Right lobe of liver (tissue), 6 donors: ENCODE measurements around the gene HGD. TPM values are rescaled to one million over a fixed set of nuclear protein-coding genes. Genes with fewer than 3 reads are reported as not detected.

Experiments
- ATAC-seq, 4 donors: fragments of 200-7000 bp; cut with Tn5 transposase; one replicate each; pipeline ENCODE4 v1.9.1; 2020; ENCODE audit warnings: mild to moderate bottlenecking in 4 of 4, moderate library complexity in 4 of 4
- DNase-seq, 3 donors: peaks; one replicate each; pipeline ENCODE4 v3.0.0-alpha.2; 2020
- H3K27ac ChIP-seq, 3 donors: fragments of 200-600 bp; one replicate each; pipeline ENCODE4 v1.8.0; 2022
- H3K27me3 ChIP-seq, 2 donors: fragments of 200-600 bp; one replicate each; pipeline ENCODE4 v1.8.0; 2022
- H3K36me3 ChIP-seq, 4 donors: fragments of 200-600 bp; sonication (generic) in 1 of 4; one replicate each; pipeline versions ENCODE4 v1.5.1 to v1.8.0; 2017 to 2022; ENCODE audit warnings: control low read depth in 1 of 4
- H3K4me1 ChIP-seq, 4 donors: fragments of 200-600 bp; sonication (generic) in 1 of 4; one replicate each; pipeline versions ENCODE4 v1.5.1 to v1.8.0; 2017 to 2022; ENCODE audit warnings: control low read depth in 1 of 4
- H3K4me3 ChIP-seq, 3 donors: fragments of 200-600 bp; one replicate each; pipeline ENCODE4 v1.8.0; 2022
- H3K9me3 ChIP-seq, 4 donors: fragments of 200-600 bp; sonication (generic) in 1 of 4; one replicate each; pipeline versions ENCODE4 v1.5.1 to v1.8.0; 2017 to 2022; ENCODE audit warnings: control low read depth in 1 of 4
- CTCF ChIP-seq, 4 donors: fragments of 200-600 bp in 3 of 4; fragments of 450-650 bp in 1 of 4; IDR thresholded peaks; one replicate each; pipeline versions ENCODE4 v1.5.1 to v1.8.0; 2016 to 2022; ENCODE audit warnings: antibody characterized with exemption in 4 of 4, mild to moderate bottlenecking in 2 of 4
- POLR2A ChIP-seq: fragments of 450-650 bp; IDR thresholded peaks from one replicate; pipeline ENCODE4 v1.6.1; 2017; ENCODE audit warnings: antibody characterized with exemption, mild to moderate bottlenecking
- WGBS: methylation state at CpG from one replicate; pipeline ENCODE4 v1.1.6; 2018; ENCODE audit warnings: low coverage, low lambda C conversion rate; ENCODE audit not compliant: insufficient coverage; ENCODE audit errors: missing lambda C conversion rate; 5-methylcytosine and 5-hydroxymethylcytosine counted together
- intact Hi-C, 2 donors: fragments of 100-400 bp; cut with DNase I; formaldehyde crosslinking; loops; one replicate each; pipeline versions ENCODE4 v1.11.2 to v1.14.1; 2022
- total RNA-seq, 6 experiments: library from RNA; depleted of rRNA in 2 of 6; stranded (reverse); fragments of >200 nt in 2 of 6; fragmentation: NEBNext Ultra II Directional in 3 of 6; extraction: Animal tissue kit (Norgen Biotek cat#: 25700) in 3 of 6; gene quantifications; one replicate each; pipeline versions ENCODE4 v1.1.0 to v1.2.4, GENCODE V29; 2016 to 2023
- donor health status: DM: no; HTN: yes; CAD: no.
- donor health status: DM: no; HTN: no; CAD: no.
- donor health status: DM: no; HTN: no; CAD: no.
- donor health status: DM: no; HTN: yes; CAD: no.
- donor health status: DM: no; HTN: yes; CAD: no.

The HGD gene
- total RNA-seq, 6 experiments from 2014 or later = 117 to 610 (median 341) TPM

- Histone ChIP-seq H3K27ac (no peak overlapping the region), H3K27me3 (no peaks in the 10 kb centered on the region), H3K9me3 (no peaks in the 10 kb centered on the region), H3K36me3 (peaks cover 0 to 25% (median 4%) of the 10 kb centered on the region in 4 donors), H3K4me3 (no peak overlapping the region), H3K4me1 (peaks cover 0 to 2% (median 0%) of the 10 kb centered on the region in 4 donors)
- no peak for DNase-seq
- intact Hi-C loops = no loop called here
- TF ChIP-seq CTCF (IDR thresholded peaks at IDR 0.05) (no peak), POLR2A (no peak)
- ATAC-seq = peak in 1 of 4 donors; percentile 21
Observed at GRCh38 chr3:120604784-120605183, 77.3 kb downstream of the HGD start.

- TF ChIP-seq POLR2A (no peak), CTCF (IDR thresholded peaks at IDR 0.05) (no peak)
- Histone ChIP-seq H3K4me1 (peaks cover 0 to 6% (median 0%) of the 10 kb centered on the region in 4 donors), H3K9me3 (no peaks in the 10 kb centered on the region), H3K36me3 (peaks cover 0 to 27% (median 4%) of the 10 kb centered on the region in 4 donors), H3K27me3 (no peaks in the 10 kb centered on the region), H3K27ac (no peak overlapping the region), H3K4me3 (no peak overlapping the region)
- DNase-seq (no peak), ATAC-seq (peak in 2 of 4 donors; percentile 11 to 26)
- intact Hi-C loops = no loop called here
Observed at GRCh38 chr3:120604382-120604781, 77.7 kb downstream of the HGD start.

- DNase-seq (no peak), ATAC-seq (no peak)
- H3K4me1 ChIP-seq = peaks cover 0 to 17% (median 0%) of the 10 kb centered on the region in 4 donors
- 94% methylated on average over 2 of the region's 2 CpGs for WGBS
- H3K27ac ChIP-seq = no peak overlapping the region
- peaks cover 0 to 39% (median 7%) of the 10 kb centered on the region in 4 donors for H3K36me3 ChIP-seq
- no peak overlapping the region for H3K4me3 ChIP-seq
- H3K9me3 ChIP-seq = no peaks in the 10 kb centered on the region
- no peaks in the 10 kb centered on the region for H3K27me3 ChIP-seq
- intact Hi-C loops = no loop called here
- TF ChIP-seq POLR2A (no peak), CTCF (IDR thresholded peaks at IDR 0.05) (no peak)
Observed at GRCh38 chr3:120602682-120603081, 79.4 kb downstream of the HGD start.

- WGBS = 66% methylated on average over 4 of the region's 4 CpGs
- H3K9me3 ChIP-seq = no peaks in the 10 kb centered on the region
- DNase-seq (no peak), ATAC-seq (no peak)
- H3K36me3 ChIP-seq = peaks cover 0 to 39% (median 7%) of the 10 kb centered on the region in 4 donors
- no peak overlapping the region for H3K4me3 ChIP-seq
- intact Hi-C loops = no loop called here
- H3K27me3 ChIP-seq = no peaks in the 10 kb centered on the region
- no peak for TF ChIP-seq POLR2A
- TF ChIP-seq CTCF (IDR thresholded peaks at IDR 0.05) = no peak
- H3K4me1 ChIP-seq = peaks cover 0 to 24% (median 0%) of the 10 kb centered on the region in 4 donors
- no peak overlapping the region for H3K27ac ChIP-seq
Observed at GRCh38 chr3:120601554-120601953, 80.5 kb downstream of the HGD start.

GRCh38 chr3:120599211-120599610 is 82.8 kb downstream of the HGD start:
- Histone ChIP-seq H3K27me3 (no peaks in the 10 kb centered on the region), H3K27ac (no peak overlapping the region), H3K9me3 (no peaks in the 10 kb centered on the region), H3K36me3 (peaks cover 0 to 39% (median 7%) of the 10 kb centered on the region in 4 donors), H3K4me3 (no peak overlapping the region), H3K4me1 (peaks cover 0 to 24% (median 0%) of the 10 kb centered on the region in 4 donors)
- intact Hi-C loops = no loop called here
- 57% methylated on average over 3 of the region's 3 CpGs for WGBS
- no peak for TF ChIP-seq POLR2A
- DNase-seq = no peak
- no peak for ATAC-seq
